NT2/D1 (cell line): ENCODE measurements around the gene CLDN22.

Experiments
- DNase-seq: peaks from one replicate; pipeline ENCODE4 v3.0.0-alpha.2; 2011; ENCODE audit warnings: low read depth, low spot score
- H3K27me3 ChIP-seq: 2 replicates; pipeline ENCODE4 v1.6.0; 2011; ENCODE audit warnings: mild to moderate bottlenecking; ENCODE audit not compliant: insufficient read length, insufficient read depth
- H3K36me3 ChIP-seq: 2 replicates; pipeline ENCODE4 v1.6.1; 2011; ENCODE audit warnings: mild to moderate bottlenecking, low read length, mixed read lengths; ENCODE audit not compliant: insufficient read depth, insufficient read length
- H3K4me1 ChIP-seq: 2 replicates; pipeline ENCODE4 v1.5.1; 2011; ENCODE audit not compliant: insufficient read depth, insufficient read length
- H3K4me3 ChIP-seq: 2 replicates; pipeline ENCODE4 v1.5.1; 2011; ENCODE audit warnings: low read depth; ENCODE audit not compliant: insufficient read length
- H3K9ac ChIP-seq: 2 replicates; pipeline ENCODE4 v1.6.0; 2011; ENCODE audit warnings: low read depth; ENCODE audit not compliant: insufficient read length
- H3K9me3 ChIP-seq: 2 replicates; pipeline ENCODE4 v1.5.1; 2011; ENCODE audit warnings: mild to moderate bottlenecking, low read length; ENCODE audit not compliant: insufficient read depth
- SUZ12 ChIP-seq: IDR thresholded peaks from 2 replicates; pipeline ENCODE4 v1.6.1; 2011; ENCODE audit not compliant: insufficient read length, insufficient read depth; ENCODE audit errors: extremely low read depth
- YY1 ChIP-seq: IDR thresholded peaks from 2 replicates; pipeline ENCODE4 v1.6.1; 2011; ENCODE audit not compliant: insufficient read length, insufficient read depth
- ZNF274 ChIP-seq: IDR thresholded peaks from 2 replicates; pipeline ENCODE4 v1.6.1; 2011; ENCODE audit warnings: mild to moderate bottlenecking, low read depth, low read length

Gene CLDN22

GRCh38 chr4:183320211-183321059 is at the start of gene CLDN22:
Gene CLDN22 (minus strand): TSS chr4:183320276. CDS start chr4:183320218, 58 bp downstream.
- Histone ChIP-seq H3K36me3 (peaks cover 16% of the 10 kb centered on the region), H3K9ac (no peak within 1 kb of the TSS), H3K27me3 (no peaks in the 10 kb centered on the region), H3K9me3 (no peaks in the 10 kb centered on the region), H3K4me1 (no peaks in the 10 kb centered on the region), H3K4me3 (no peak within 1 kb of the TSS)
- no peak for DNase-seq
- TF ChIP-seq YY1 (no peak), SUZ12 (no peak), ZNF274 (no peak)

GRCh38 chr4:183369073-183369472 is 49.0 kb upstream of the CLDN22 start:
- TF ChIP-seq SUZ12 (no peak), YY1 (no peak), ZNF274 (no peak)

GRCh38 chr4:183366206-183366835 is 46.2 kb upstream of the CLDN22 start:
- no peaks in the 10 kb centered on the region for H3K36me3 ChIP-seq
- DNase-seq, result no peak
- H3K4me1 ChIP-seq, result peaks cover 5% of the 10 kb centered on the region
- no peak overlapping the region for H3K9ac ChIP-seq
- TF ChIP-seq SUZ12 (no peak), YY1 (no peak), ZNF274 (no peak)
- no peak overlapping the region for H3K4me3 ChIP-seq
- H3K27me3 ChIP-seq, result no peaks in the 10 kb centered on the region
- H3K9me3 ChIP-seq, result no peaks in the 10 kb centered on the region

More at GRCh38 chr4:183369073-183369472, 49.0 kb upstream of the CLDN22 start:
- Histone ChIP-seq H3K9me3 (no peaks in the 10 kb centered on the region; the same call in 1 of the 2 replicates), H3K4me1 (peaks cover 5% of the 10 kb centered on the region), H3K27me3 (no peaks in the 10 kb centered on the region), H3K36me3 (no peaks in the 10 kb centered on the region), H3K9ac (no peak overlapping the region), H3K4me3 (no peak overlapping the region)
- no peak for DNase-seq

GRCh38 chr4:183364025-183364424 is 43.9 kb upstream of the CLDN22 start:
- Histone ChIP-seq H3K36me3 (no peaks in the 10 kb centered on the region), H3K27me3 (no peaks in the 10 kb centered on the region), H3K4me1 (peaks cover 5% of the 10 kb centered on the region), H3K9ac (no peak overlapping the region), H3K9me3 (no peaks in the 10 kb centered on the region), H3K4me3 (no peak overlapping the region)
- DNase-seq, result no peak
- no peak for TF ChIP-seq SUZ12
- TF ChIP-seq ZNF274, result no peak
- TF ChIP-seq YY1, result no peak

- H3K9me3 ChIP-seq, result no peaks in the 10 kb centered on the region
- H3K27me3 ChIP-seq, result no peaks in the 10 kb centered on the region
- H3K4me3 ChIP-seq, result no peak overlapping the region
- no peaks in the 10 kb centered on the region for H3K36me3 ChIP-seq
- TF ChIP-seq SUZ12, result no peak
- no peak for TF ChIP-seq YY1
- TF ChIP-seq ZNF274, result no peak
- no peak overlapping the region for H3K9ac ChIP-seq
- DNase-seq, result peak; percentile 6
- H3K4me1 ChIP-seq, result peaks cover 5% of the 10 kb centered on the region
Observed at GRCh38 chr4:183362916-183363542, 43.0 kb upstream of the CLDN22 start.

GRCh38 chr4:183362036-183362435 is 42.0 kb upstream of the CLDN22 start:
- Histone ChIP-seq H3K27me3 (no peaks in the 10 kb centered on the region), H3K9ac (no peak overlapping the region), H3K4me1 (peaks cover 5% of the 10 kb centered on the region), H3K36me3 (no peaks in the 10 kb centered on the region), H3K4me3 (no peak overlapping the region), H3K9me3 (no peaks in the 10 kb centered on the region)
- no peak for DNase-seq
- TF ChIP-seq SUZ12, result no peak
- no peak for TF ChIP-seq ZNF274
- no peak for TF ChIP-seq YY1
